Measurements from ENCODE around the gene MMP24.

Gene MMP24

GRCh38 chr20:35232575-35232974 is 6.1 kb downstream of the MMP24 start:
- H3K9ac ChIP-seq (ENCODE audit: insufficient read length) = no peak overlapping the region
- H3K4me3 ChIP-seq = no peak overlapping the region
- no peak overlapping the region for H3K27ac ChIP-seq
- H3K36me3 ChIP-seq (ENCODE audit: insufficient read depth, low read length) = no peaks in the 10 kb centered on the region
- no peak for DNase-seq (ENCODE audit: low read depth, low spot score)
- no peaks in the 10 kb centered on the region for H3K9me3 ChIP-seq (ENCODE audit: low read depth, low read length)
- TF ChIP-seq POLR2AphosphoS5 (IDR thresholded peaks at IDR 0.05; ENCODE audit: borderline replicate concordance, low read depth, low read length) (no peak), EZH2 (IDR thresholded peaks at IDR 0.05) (no peak), FOXP2 (optimal IDR thresholded peaks at IDR 0.05; ENCODE audit: control extremely low read depth, extremely low read length, insufficient read depth) (no peak)

- Histone ChIP-seq H3K27ac (no peak overlapping the region), H3K9me3 (ENCODE audit: low read depth, low read length) (no peaks in the 10 kb centered on the region), H3K36me3 (ENCODE audit: insufficient read depth, low read length) (no peaks in the 10 kb centered on the region), H3K4me3 (no peak overlapping the region), H3K9ac (ENCODE audit: insufficient read length) (no peak overlapping the region)
- TF ChIP-seq POLR2AphosphoS5 (IDR thresholded peaks at IDR 0.05; ENCODE audit: borderline replicate concordance, low read depth, low read length) (no peak), EZH2 (IDR thresholded peaks at IDR 0.05) (no peak), FOXP2 (optimal IDR thresholded peaks at IDR 0.05; ENCODE audit: control extremely low read depth, extremely low read length, insufficient read depth) (no peak)
- no peak for DNase-seq (ENCODE audit: low read depth, low spot score)
Measured at GRCh38 chr20:35235881-35236280, 9.4 kb downstream of the MMP24 start.

GRCh38 chr20:35237486-35237885 is 11.0 kb downstream of the MMP24 start:
- H3K9ac ChIP-seq (ENCODE audit: insufficient read length) = no peak overlapping the region
- DNase-seq (ENCODE audit: low read depth, low spot score) = no peak
- H3K36me3 ChIP-seq (ENCODE audit: insufficient read depth, low read length) = no peaks in the 10 kb centered on the region
- no peaks in the 10 kb centered on the region for H3K9me3 ChIP-seq (ENCODE audit: low read depth, low read length)
- no peak overlapping the region for H3K27ac ChIP-seq
- TF ChIP-seq EZH2 (IDR thresholded peaks at IDR 0.05) (no peak), FOXP2 (optimal IDR thresholded peaks at IDR 0.05; ENCODE audit: control extremely low read depth, extremely low read length, insufficient read depth) (no peak), POLR2AphosphoS5 (IDR thresholded peaks at IDR 0.05; ENCODE audit: borderline replicate concordance, low read depth, low read length) (no peak)
- H3K4me3 ChIP-seq = no peak overlapping the region

GRCh38 chr20:35238170-35238569 is 11.7 kb downstream of the MMP24 start:
- no peak for DNase-seq (ENCODE audit: low read depth, low spot score)
- no peak overlapping the region for H3K9ac ChIP-seq (ENCODE audit: insufficient read length)
- no peak for TF ChIP-seq POLR2AphosphoS5 (IDR thresholded peaks at IDR 0.05; ENCODE audit: borderline replicate concordance, low read depth, low read length)
- TF ChIP-seq FOXP2 (optimal IDR thresholded peaks at IDR 0.05; ENCODE audit: control extremely low read depth, extremely low read length, insufficient read depth) = no peak
- TF ChIP-seq EZH2 (IDR thresholded peaks at IDR 0.05) = no peak

GRCh38 chr20:35238735-35239134 is 12.2 kb downstream of the MMP24 start:
- Histone ChIP-seq H3K9me3 (ENCODE audit: low read depth, low read length) (no peaks in the 10 kb centered on the region), H3K27ac (no peak overlapping the region), H3K36me3 (ENCODE audit: insufficient read depth, low read length) (no peaks in the 10 kb centered on the region), H3K9ac (ENCODE audit: insufficient read length) (no peak overlapping the region), H3K4me3 (no peak overlapping the region)
- TF ChIP-seq EZH2 (IDR thresholded peaks at IDR 0.05) = no peak
- no peak for TF ChIP-seq FOXP2 (optimal IDR thresholded peaks at IDR 0.05; ENCODE audit: control extremely low read depth, extremely low read length, insufficient read depth)
- TF ChIP-seq POLR2AphosphoS5 (IDR thresholded peaks at IDR 0.05; ENCODE audit: borderline replicate concordance, low read depth, low read length) = no peak
- DNase-seq (ENCODE audit: low read depth, low spot score) = no peak

More at GRCh38 chr20:35238170-35238569, 11.7 kb downstream of the MMP24 start:
- no peaks in the 10 kb centered on the region for H3K9me3 ChIP-seq (ENCODE audit: low read depth, low read length)
- H3K36me3 ChIP-seq (ENCODE audit: insufficient read depth, low read length) = no peaks in the 10 kb centered on the region
- H3K27ac ChIP-seq = no peak overlapping the region
- H3K4me3 ChIP-seq = no peak overlapping the region

- no peak for TF ChIP-seq EZH2 (IDR thresholded peaks at IDR 0.05)
- Histone ChIP-seq H3K9me3 (ENCODE audit: low read depth, low read length) (no peaks in the 10 kb centered on the region), H3K27ac (no peak overlapping the region), H3K9ac (ENCODE audit: insufficient read length) (no peak overlapping the region), H3K36me3 (ENCODE audit: insufficient read depth, low read length) (no peaks in the 10 kb centered on the region), H3K4me3 (no peak overlapping the region)
- no peak for DNase-seq (ENCODE audit: low read depth, low spot score)
Measured at GRCh38 chr20:35240083-35240810, 13.8 kb downstream of the MMP24 start.

- Histone ChIP-seq H3K36me3 (ENCODE audit: insufficient read depth, low read length) (no peaks in the 10 kb centered on the region), H3K9ac (ENCODE audit: insufficient read length) (no peak overlapping the region), H3K9me3 (ENCODE audit: low read depth, low read length) (no peaks in the 10 kb centered on the region), H3K4me3 (no peak overlapping the region), H3K27ac (no peak overlapping the region)
- no peak for DNase-seq (ENCODE audit: low read depth, low spot score)
- TF ChIP-seq POLR2AphosphoS5 (IDR thresholded peaks at IDR 0.05; ENCODE audit: borderline replicate concordance, low read depth, low read length) = no peak
- no peak for TF ChIP-seq FOXP2 (optimal IDR thresholded peaks at IDR 0.05; ENCODE audit: control extremely low read depth, extremely low read length, insufficient read depth)
- TF ChIP-seq EZH2 (IDR thresholded peaks at IDR 0.05) = no peak
Measured at GRCh38 chr20:35240811-35241293, 14.4 kb downstream of the MMP24 start.

- no peaks in the 10 kb centered on the region for H3K9me3 ChIP-seq (ENCODE audit: low read depth, low read length)
- H3K9ac ChIP-seq (ENCODE audit: insufficient read length) = no peak overlapping the region
- H3K27ac ChIP-seq = no peak overlapping the region
- TF ChIP-seq FOXP2 (optimal IDR thresholded peaks at IDR 0.05; ENCODE audit: control extremely low read depth, extremely low read length, insufficient read depth) = no peak
- TF ChIP-seq POLR2AphosphoS5 (IDR thresholded peaks at IDR 0.05; ENCODE audit: borderline replicate concordance, low read depth, low read length) = no peak
- no peak for TF ChIP-seq EZH2 (IDR thresholded peaks at IDR 0.05)
- H3K36me3 ChIP-seq (ENCODE audit: insufficient read depth, low read length) = no peaks in the 10 kb centered on the region
- H3K4me3 ChIP-seq = no peak overlapping the region
- DNase-seq (ENCODE audit: low read depth, low spot score) = no peak
Measured at GRCh38 chr20:35243317-35243716, 16.8 kb downstream of the MMP24 start.

GRCh38 chr20:35243986-35244385 is 17.5 kb downstream of the MMP24 start:
- H3K4me3 ChIP-seq = no peak overlapping the region
- H3K9me3 ChIP-seq (ENCODE audit: low read depth, low read length) = no peaks in the 10 kb centered on the region
- H3K36me3 ChIP-seq (ENCODE audit: insufficient read depth, low read length) = no peaks in the 10 kb centered on the region
- H3K27ac ChIP-seq = no peak overlapping the region
- H3K9ac ChIP-seq (ENCODE audit: insufficient read length) = no peak overlapping the region
- DNase-seq (ENCODE audit: low read depth, low spot score) = no peak
- no peak for TF ChIP-seq EZH2 (IDR thresholded peaks at IDR 0.05)
- no peak for TF ChIP-seq FOXP2 (optimal IDR thresholded peaks at IDR 0.05; ENCODE audit: control extremely low read depth, extremely low read length, insufficient read depth)
- no peak for TF ChIP-seq POLR2AphosphoS5 (IDR thresholded peaks at IDR 0.05; ENCODE audit: borderline replicate concordance, low read depth, low read length)
